GM18519 (cell line): ENCODE data around the gene COX7A1.

ENCODE experiments used
- ATAC-seq: cut with Tn5 transposase; IDR thresholded peaks from one replicate; pipeline ENCODE4 v1.9.1; 2021; ENCODE audit warnings: mild to moderate bottlenecking, moderate library complexity; ENCODE audit not compliant: unreplicated experiment, low FRiP score

COX7A1 gene

GRCh38 chr19:36113894-36114720, 38.1 kb downstream of the COX7A1 start:
- no peak for ATAC-seq

GRCh38 chr19:36113425-36113824, 38.8 kb downstream of the COX7A1 start:
- ATAC-seq = no peak

- no peak for ATAC-seq
Measured at GRCh38 chr19:36112678-36113077, 39.6 kb downstream of the COX7A1 start.

- no peak for ATAC-seq
Measured at GRCh38 chr19:36111200-36111539, 41.1 kb downstream of the COX7A1 start.

DNA sequence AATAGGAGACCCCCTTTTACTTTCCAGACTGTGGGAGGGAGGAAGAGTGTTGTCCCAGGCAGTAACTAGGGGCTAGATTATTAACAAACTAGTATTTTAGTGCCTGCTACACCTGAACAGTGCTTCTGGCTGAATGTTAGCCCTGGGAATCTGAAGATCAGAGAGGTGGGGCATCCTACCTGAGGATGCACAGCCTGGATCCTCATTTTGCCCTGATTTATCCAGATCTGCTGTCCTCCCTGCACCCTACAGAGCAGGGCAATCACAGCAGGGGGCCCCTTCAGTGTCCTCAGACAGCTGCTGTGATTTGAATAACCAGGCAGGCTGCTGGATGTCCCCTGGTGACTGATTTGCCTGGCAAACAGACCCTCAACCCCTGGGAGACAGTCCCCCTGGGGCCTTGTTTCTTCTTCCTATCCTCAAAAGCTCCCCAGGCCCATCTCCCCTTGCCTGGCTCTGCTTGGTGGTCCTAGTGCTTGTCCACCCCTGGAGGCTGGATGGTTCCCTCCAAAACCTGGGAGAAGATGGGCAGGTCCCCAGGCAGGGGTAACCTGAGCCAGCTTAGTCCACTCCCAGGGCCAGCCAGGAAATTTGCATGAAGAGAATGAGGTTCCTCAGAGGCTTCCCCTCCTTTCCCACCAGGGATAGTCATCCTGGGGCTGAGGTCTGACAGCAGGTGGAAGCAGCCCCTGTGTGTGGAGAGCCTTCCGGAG, 41.6 kb downstream of the COX7A1 start, which contains the start of gene OVOL3:
Gene OVOL3, plus strand, starts transcription at position 657 of the 713 bp plus-strand sequence. CDS start 60 bp downstream, outside the sequence.
- ATAC-seq = no peak

DNA sequence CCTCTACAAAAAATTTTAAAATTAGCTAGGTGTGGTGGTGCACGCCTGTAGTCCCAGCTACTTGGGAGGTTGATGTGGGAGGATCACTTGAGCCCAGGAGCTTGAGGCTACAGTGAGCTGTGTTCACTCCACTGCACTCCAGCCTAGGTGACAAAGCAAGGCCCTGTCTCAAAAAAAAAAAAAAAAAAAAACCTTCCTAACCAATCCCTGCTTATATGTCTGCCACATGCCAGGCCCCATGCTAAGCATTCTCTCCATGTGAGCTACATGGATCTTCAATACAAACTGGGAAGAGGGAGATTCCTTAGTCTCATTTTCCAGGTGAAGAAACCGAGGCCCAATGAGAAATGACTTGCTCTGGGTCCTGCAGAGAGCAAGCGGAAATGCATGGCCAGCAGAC, 43.6 kb downstream of the COX7A1 start:
- ATAC-seq = no peak

GRCh38 chr19:36106991-36107390, 45.3 kb downstream of the COX7A1 start:
- ATAC-seq = no peak

GRCh38 chr19:36106441-36106840, 45.8 kb downstream of the COX7A1 start:
- ATAC-seq = no peak

DNA sequence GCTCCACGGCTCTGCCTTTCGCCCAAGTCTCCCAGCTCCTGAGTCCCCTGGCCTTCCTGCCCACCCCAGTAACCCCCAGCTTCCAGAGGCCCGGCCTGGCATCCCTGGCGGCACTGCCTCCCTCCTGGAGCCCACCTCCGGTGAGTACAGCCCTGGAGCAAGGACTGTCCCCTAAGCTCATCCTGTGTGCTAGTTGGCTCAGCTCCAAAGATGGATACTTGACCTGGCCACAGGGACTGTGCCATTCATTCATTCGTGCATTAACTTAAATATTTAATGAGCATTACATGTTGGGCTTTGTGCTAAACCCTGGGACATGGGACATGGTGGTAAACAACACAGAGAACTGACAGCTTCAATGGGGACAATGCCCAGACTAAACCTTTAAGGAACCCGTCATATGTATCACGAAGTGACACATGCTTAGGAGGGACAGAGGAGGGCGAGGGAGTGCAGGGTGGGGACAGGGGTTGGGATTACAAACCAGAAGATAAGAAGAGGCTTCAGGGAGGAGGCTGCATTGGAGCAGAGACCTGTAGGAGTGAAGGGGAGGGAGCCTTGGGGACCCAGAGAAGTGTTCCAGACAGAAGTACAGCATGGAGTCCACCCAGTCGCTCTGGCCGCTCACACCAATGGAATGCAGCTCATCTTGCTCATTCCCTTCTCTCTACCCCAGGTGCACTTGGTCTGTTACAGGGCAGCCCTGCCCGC, 48.2 kb downstream of the COX7A1 start:
- ATAC-seq = no peak

- ATAC-seq = no peak
Measured at GRCh38 chr19:36103040-36103626, 49.1 kb downstream of the COX7A1 start.

- no peak for ATAC-seq
Measured at GRCh38 chr19:36101550-36102327, 50.5 kb downstream of the COX7A1 start.
